Measurements from ENCODE around the gene PLCB4.

PLCB4 gene

GRCh38 chr20:9241721-9242427, 173.0 kb downstream of the PLCB4 start:
- no peak overlapping the region for H3K27ac ChIP-seq
- H3K4me1 ChIP-seq: peaks cover 5% of the 10 kb centered on the region
- H3K9ac ChIP-seq: no peak overlapping the region
- no peaks in the 10 kb centered on the region for H3K36me3 ChIP-seq (ENCODE audit: control insufficient read depth, insufficient read depth, low read length)
- no peak overlapping the region for H3K4me3 ChIP-seq (ENCODE audit: low read depth, low read length)
- no peak overlapping the region for H2AFZ ChIP-seq
- no peaks in the 10 kb centered on the region for H3K79me2 ChIP-seq
- H3K4me2 ChIP-seq (ENCODE audit: low read length): no peak overlapping the region
- no peak for TF ChIP-seq CTCF (IDR thresholded peaks at IDR 0.05)
- no peaks in the 10 kb centered on the region for H3K9me3 ChIP-seq (ENCODE audit: control insufficient read depth, low read length)
- H3K27me3 ChIP-seq (ENCODE audit: control insufficient read depth, insufficient read depth, low read length): no peaks in the 10 kb centered on the region

- TF ChIP-seq CTCF (IDR thresholded peaks at IDR 0.05): no peak
These were observed 175.1 kb downstream of the PLCB4 start for GRCh38 chr20:9243986-9244385.

GRCh38 chr20:9244811-9245210, 175.9 kb downstream of the PLCB4 start:
- Histone ChIP-seq H3K4me2 (ENCODE audit: low read length) (no peak overlapping the region), H3K9me3 (ENCODE audit: control insufficient read depth, low read length) (no peaks in the 10 kb centered on the region), H3K79me2 (no peaks in the 10 kb centered on the region), H3K9ac (no peak overlapping the region), H3K4me1 (peaks cover 5% of the 10 kb centered on the region), H3K27me3 (ENCODE audit: control insufficient read depth, insufficient read depth, low read length) (no peaks in the 10 kb centered on the region), H3K4me3 (ENCODE audit: low read depth, low read length) (no peak overlapping the region), H2AFZ (no peak overlapping the region), H3K36me3 (ENCODE audit: control insufficient read depth, insufficient read depth, low read length) (no peaks in the 10 kb centered on the region), H3K27ac (no peak overlapping the region)
- TF ChIP-seq CTCF (IDR thresholded peaks at IDR 0.05): no peak

More at GRCh38 chr20:9243986-9244385, 175.1 kb downstream of the PLCB4 start:
- Histone ChIP-seq H3K27me3 (ENCODE audit: control insufficient read depth, insufficient read depth, low read length) (no peaks in the 10 kb centered on the region), H3K4me2 (ENCODE audit: low read length) (no peak overlapping the region), H3K36me3 (ENCODE audit: control insufficient read depth, insufficient read depth, low read length) (no peaks in the 10 kb centered on the region), H3K4me3 (ENCODE audit: low read depth, low read length) (no peak overlapping the region), H3K27ac (no peak overlapping the region), H3K79me2 (no peaks in the 10 kb centered on the region), H3K4me1 (peaks cover 5% of the 10 kb centered on the region), H2AFZ (no peak overlapping the region), H3K9ac (no peak overlapping the region), H3K9me3 (ENCODE audit: control insufficient read depth, low read length) (no peaks in the 10 kb centered on the region)

GRCh38 chr20:9246731-9247130, 177.8 kb downstream of the PLCB4 start:
- Histone ChIP-seq H3K4me1 (no peaks in the 10 kb centered on the region), H3K4me2 (ENCODE audit: low read length) (no peak overlapping the region), H2AFZ (no peak overlapping the region)

More at GRCh38 chr20:9246731-9247130, 177.8 kb downstream of the PLCB4 start:
- no peak overlapping the region for H3K27ac ChIP-seq
- no peak overlapping the region for H3K4me3 ChIP-seq (ENCODE audit: low read depth, low read length)
- TF ChIP-seq CTCF (IDR thresholded peaks at IDR 0.05): no peak
- H3K27me3 ChIP-seq (ENCODE audit: control insufficient read depth, insufficient read depth, low read length): no peaks in the 10 kb centered on the region
- no peaks in the 10 kb centered on the region for H3K9me3 ChIP-seq (ENCODE audit: control insufficient read depth, low read length)
- no peaks in the 10 kb centered on the region for H3K79me2 ChIP-seq
- H3K9ac ChIP-seq: no peak overlapping the region
- no peaks in the 10 kb centered on the region for H3K36me3 ChIP-seq (ENCODE audit: control insufficient read depth, insufficient read depth, low read length)
